Measurements from ENCODE around the gene SNIP1. TPM values are rescaled to one million over a fixed set of nuclear protein-coding genes. Genes with fewer than 3 reads are reported as not detected.

Gene SNIP1
- total RNA-seq, 1 experiment from 2014 or later = 15.1 TPM

DNA sequence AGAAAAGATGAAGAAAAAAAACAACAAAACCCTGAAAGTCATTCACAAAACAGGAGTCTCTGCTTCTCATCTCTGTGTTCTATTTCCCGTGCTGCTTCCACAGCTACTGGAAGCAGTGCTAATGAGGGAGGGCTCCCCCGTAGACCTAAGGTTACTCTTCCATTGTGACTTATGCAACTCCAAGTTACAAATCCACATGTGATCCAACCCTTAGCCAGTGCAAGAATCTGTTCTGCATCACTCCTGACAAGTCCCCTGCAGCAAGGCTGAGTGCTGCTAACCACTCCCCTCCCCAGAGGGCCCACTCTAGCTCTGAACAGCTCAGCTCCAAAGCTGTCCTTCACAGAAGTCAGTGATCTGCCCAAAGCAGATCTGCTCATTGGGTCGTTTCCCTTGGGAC is 12.9 kb upstream of the SNIP1 start:
- H3K23me2 ChIP-seq (ENCODE audit: insufficient read length, low read depth, low read length, poor library complexity, severe bottlenecking) = no peaks in the 10 kb centered on the region
- H3K9ac ChIP-seq (ENCODE audit: extremely low read depth, insufficient read length, low read length) = no peak overlapping the region
- H3K27ac ChIP-seq (ENCODE audit: insufficient read length, low read depth, low read length) = no peak overlapping the region
- H3K79me1 ChIP-seq (ENCODE audit: insufficient read depth, low read depth, low read length, poor library complexity, severe bottlenecking) = no peaks in the 10 kb centered on the region
- no peak overlapping the region for H3K23ac ChIP-seq (ENCODE audit: insufficient read length, low read depth, low read length)
- Mint-ChIP-seq H3K36me3 (ENCODE audit: insufficient read depth in 1 of 3, low read depth in 3 of 3) (peaks cover 32 to 78% (median 70%) of the 10 kb centered on the region in 3 experiments; a peak in 6 of 7 replicates), H3K4me3 (no peak overlapping the region), H3K9me3 (no peaks in the 10 kb centered on the region), H3K4me1 (no peaks in the 10 kb centered on the region), H3K27ac (no peak overlapping the region), H3K27me3 (ENCODE audit: low read depth) (no peaks in the 10 kb centered on the region)
- no peak overlapping the region for H2BK20ac ChIP-seq (ENCODE audit: low read depth, low read length, poor library complexity, severe bottlenecking)
- H2AFZ ChIP-seq (ENCODE audit: low read length) = no peak overlapping the region
- TF ChIP-seq CTCF (conservative IDR thresholded peaks at IDR 0.05) = no peak
- H3K4ac ChIP-seq (ENCODE audit: low read depth, low read length) = no peak overlapping the region
- H4K20me1 ChIP-seq (ENCODE audit: control insufficient read depth, insufficient read depth, insufficient read length) = no peaks in the 10 kb centered on the region
- no CpG with 5 or more reads among the region's 3 CpGs for WGBS (ENCODE audit: extremely low coverage, insufficient read length, low lambda C conversion rate)
- no peak for DNase-seq
- H2BK12ac ChIP-seq (ENCODE audit: insufficient read length, low read depth, low read length) = no peak overlapping the region
- H3T11ph ChIP-seq (ENCODE audit: low read length) = no peak overlapping the region
- no peak overlapping the region for H3K56ac ChIP-seq (ENCODE audit: insufficient read length, low read depth, low read length)
- H2BK120ac ChIP-seq (ENCODE audit: low read depth, low read length, poor library complexity, severe bottlenecking) = no peak overlapping the region
- H2BK15ac ChIP-seq (ENCODE audit: low read depth, low read length) = no peak overlapping the region
- no peak overlapping the region for H2AK5ac ChIP-seq (ENCODE audit: insufficient read length, low read length)
- no peaks in the 10 kb centered on the region for H3K9me3 ChIP-seq (ENCODE audit: control insufficient read depth, low read depth, low read length)
- no peak overlapping the region for H3K14ac ChIP-seq (ENCODE audit: insufficient read depth, low read length)
- H3K18ac ChIP-seq (ENCODE audit: insufficient read length, low read depth, low read length) = no peak overlapping the region
- H4K91ac ChIP-seq (ENCODE audit: insufficient read length, low read depth, low read length) = no peak overlapping the region
- H3K27me3 ChIP-seq (ENCODE audit: insufficient read depth, low read length) = no peaks in the 10 kb centered on the region
- H3K79me2 ChIP-seq (ENCODE audit: insufficient read depth, low read length) = no peaks in the 10 kb centered on the region
- no peak overlapping the region for H4K8ac ChIP-seq (replicated peaks; ENCODE audit: insufficient read length, low read depth, low read length)
- no peaks in the 10 kb centered on the region for H3K4me1 ChIP-seq (ENCODE audit: insufficient read depth, low read length)
- no peak overlapping the region for H3K4me2 ChIP-seq (ENCODE audit: insufficient read depth, insufficient read length, low read length)
- H2BK5ac ChIP-seq (ENCODE audit: insufficient read length, low read length) = no peak overlapping the region
- no peak overlapping the region for H4K5ac ChIP-seq (ENCODE audit: insufficient read length, low read depth, low read length)

All from H9 (cell line).